NCI-H2107 treated with DMSO at 0.1 percent for 48 hours (cell line): ENCODE results near the gene SAP30BP.

ENCODE experiments used
- DNase-seq: peaks from one replicate; lab custom pipeline; 2025; ENCODE audit not compliant: unreplicated experiment; lab: John Stamatoyannopoulos, UW

The SAP30BP gene

GRCh38 chr17:75666959-75667790, at the start of gene SAP30BP, which contains the start of gene RECQL5:
Gene SAP30BP (plus strand): TSS chr17:75667338. CDS start chr17:75667373, 35 bp downstream.
Gene RECQL5 (minus strand): TSS chr17:75667154. CDS start chr17:75666557, 597 bp downstream.
- peak; percentile 93 for DNase-seq

GRCh38 chr17:75617675-75618074, 49.5 kb upstream of the SAP30BP start:
- no peak for DNase-seq

- DNase-seq, result no peak
These were observed 47.4 kb upstream of the SAP30BP start for GRCh38 chr17:75619506-75620431.

GRCh38 chr17:75621489-75621888, 45.6 kb upstream of the SAP30BP start:
- DNase-seq, result no peak

GRCh38 chr17:75622076-75622475, 45.1 kb upstream of the SAP30BP start:
- no peak for DNase-seq

- DNase-seq, result no peak
These were observed 44.3 kb upstream of the SAP30BP start for GRCh38 chr17:75622771-75623273.

- DNase-seq, result no peak
These were observed 43.8 kb upstream of the SAP30BP start for GRCh38 chr17:75623386-75623785.

- no peak for DNase-seq
These were observed 43.1 kb upstream of the SAP30BP start for GRCh38 chr17:75624021-75624420.

GRCh38 chr17:75624714-75625345, 42.3 kb upstream of the SAP30BP start:
- DNase-seq, result no peak

GRCh38 chr17:75625813-75626486, 41.2 kb upstream of the SAP30BP start:
- no peak for DNase-seq

GRCh38 chr17:75626496-75627038, 40.6 kb upstream of the SAP30BP start:
- DNase-seq, result no peak

- no peak for DNase-seq
These were observed 40.0 kb upstream of the SAP30BP start for GRCh38 chr17:75627094-75627493.

GRCh38 chr17:75628425-75628824, 38.7 kb upstream of the SAP30BP start:
- DNase-seq, result no peak

- DNase-seq, result no peak
These were observed 38.0 kb upstream of the SAP30BP start for GRCh38 chr17:75629157-75629556.

- DNase-seq, result no peak
These were observed 36.8 kb upstream of the SAP30BP start for GRCh38 chr17:75630071-75630917.

- DNase-seq, result no peak
These were observed 35.8 kb upstream of the SAP30BP start for GRCh38 chr17:75631353-75631752.

- no peak for DNase-seq
These were observed 34.7 kb upstream of the SAP30BP start for GRCh38 chr17:75632428-75632827.

GRCh38 chr17:75632863-75633485, 34.2 kb upstream of the SAP30BP start, which contains the start of gene SMIM5:
Gene SMIM5 (plus strand): TSS chr17:75633434. CDS start chr17:75640202, 6,768 bp downstream.
- no peak for DNase-seq
